Adipose tissue (tissue), 3 donors: ENCODE data around the gene KCNQ1OT1. TPM values are rescaled to one million over a fixed set of nuclear protein-coding genes. Genes with fewer than 3 reads are reported as not detected.
A peak's percentile ranks its signal among the peaks of the same experiment; 100 is the strongest.

ENCODE experiments used
- H3K27ac ChIP-seq: one replicate; pipeline ENCODE4 v1.5.1; 2013; ENCODE audit warnings: low read depth, low read length
- WGBS, 3 donors: extraction: QIAGEN DNeasy Blood & Tissue Kit; methylation state at CpG; one replicate each; pipeline ENCODE4 v1.1.7; 2013; 5-methylcytosine and 5-hydroxymethylcytosine counted together
- polyA plus RNA-seq, 3 donors: library from polyadenylated mRNA; stranded (reverse); fragments of 200-250 nt; gene quantifications; one replicate each; pipeline ENCODE4 v1.2.3, GENCODE V29; 2013
- donor health status: healthy with polysubstance abuse.
- donor health status: Bipolar disorder and iron deficiency.
- donor health status: healthy.

Gene KCNQ1OT1
- polyA plus RNA-seq: under 1 TPM; 0.03 to 0.45 (median 0.06) TPM

GRCh38 chr11:2699531-2700414, at the start of gene KCNQ1OT1:
KCNQ1OT1 (minus strand) TSS chr11:2699994.
- peak within 1 kb of the TSS; percentile 42 for H3K27ac ChIP-seq
- WGBS, 3 donors: 51 to 57% (median 54%) methylated on average over 76 to 98 of the region's 98 CpGs

GRCh38 chr11:2748814-2749554, 49.2 kb upstream of the KCNQ1OT1 start:
- 94 to 98% (median 96%) methylated on average over 17 of the region's 17 CpGs for WGBS, 3 donors
- H3K27ac ChIP-seq: no peak overlapping the region

DNA sequence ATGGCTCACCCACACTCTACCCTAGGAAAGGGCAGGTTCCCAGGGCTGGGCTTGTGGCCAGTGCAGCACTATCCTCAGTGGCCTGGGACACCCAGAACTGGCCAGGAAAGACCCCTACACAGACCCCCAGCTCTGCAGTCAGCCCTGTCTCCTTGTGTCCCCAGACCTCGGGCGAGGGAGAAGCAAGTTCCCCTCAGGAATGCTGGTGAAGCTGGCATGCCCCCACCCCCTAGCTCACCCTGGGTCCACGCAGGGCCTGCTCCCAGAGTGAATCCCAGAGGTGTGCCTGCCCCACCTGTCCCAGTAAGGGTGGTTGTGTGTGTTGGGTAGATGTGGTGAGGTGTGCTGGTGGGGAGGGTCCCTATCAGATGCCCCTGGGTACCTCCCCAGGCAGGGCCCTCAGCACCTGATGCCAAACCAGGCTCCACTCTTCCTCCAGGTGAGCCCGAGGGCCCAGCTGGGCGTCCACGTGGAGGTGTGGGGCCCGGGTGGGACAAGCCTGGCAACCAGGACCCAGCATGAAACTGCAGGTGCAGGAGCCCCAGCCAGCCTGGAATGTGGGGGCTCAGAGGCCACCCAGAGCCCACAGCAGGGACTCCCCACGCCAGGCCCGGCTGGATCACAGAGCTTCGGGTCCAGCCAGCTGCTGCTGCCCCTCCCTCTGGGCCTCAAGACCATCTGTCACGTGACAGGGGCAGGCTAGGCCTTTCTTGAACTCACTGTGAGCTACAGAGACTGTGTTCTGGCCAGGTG, 48.4 kb upstream of the KCNQ1OT1 start:
- 83 to 92% (median 84%) methylated on average over 10 to 11 of the region's 11 CpGs for WGBS, 3 donors
- H3K27ac ChIP-seq: no peak overlapping the region

GRCh38 chr11:2747248-2748027, 47.6 kb upstream of the KCNQ1OT1 start:
- no peak overlapping the region for H3K27ac ChIP-seq
- WGBS, 3 donors: 76 to 94% (median 83%) methylated on average over 16 of the region's 16 CpGs

DNA sequence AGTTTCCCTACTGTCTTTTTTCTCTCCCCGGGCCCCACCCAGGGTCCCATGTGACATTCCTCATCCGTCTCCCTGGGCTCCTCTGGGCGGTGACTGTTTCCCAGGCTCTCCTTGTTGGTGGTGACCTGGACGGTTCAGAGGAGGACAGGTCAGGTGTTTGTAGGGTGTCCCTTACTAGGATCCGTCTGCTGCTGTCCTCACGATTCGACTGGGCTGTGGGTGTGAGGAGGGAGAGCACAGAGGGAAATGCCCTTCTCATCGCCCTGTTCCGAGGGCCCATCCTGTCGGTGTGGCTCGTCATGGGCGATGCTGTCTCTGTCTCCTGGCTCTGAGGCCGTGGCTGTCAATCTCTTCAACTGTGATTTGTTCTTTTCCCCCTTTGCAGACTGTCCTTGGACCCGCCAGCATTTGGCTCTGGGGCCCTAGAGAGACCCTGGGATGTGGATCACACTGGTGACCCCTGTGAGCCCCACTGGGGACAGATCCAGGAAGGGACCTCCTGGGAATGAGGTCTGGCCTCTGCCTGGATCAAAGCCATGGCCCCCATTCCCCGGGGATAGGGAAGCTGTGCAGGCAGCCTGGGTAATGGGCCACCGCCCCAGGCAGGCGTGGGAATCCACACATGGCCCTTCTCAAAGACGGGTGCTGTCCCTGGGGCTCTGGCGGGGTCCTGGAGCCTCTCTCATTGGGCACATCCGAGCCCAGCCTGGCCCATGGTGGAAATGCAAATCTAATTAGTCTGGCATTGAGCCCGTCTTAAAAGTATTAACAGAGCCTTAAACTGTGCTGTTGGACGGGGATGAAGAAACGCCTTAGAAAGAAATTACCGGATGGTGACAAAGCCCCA, 46.8 kb upstream of the KCNQ1OT1 start:
- 75 to 85% (median 80%) methylated on average over 24 of the region's 24 CpGs for WGBS, 3 donors
- no peak overlapping the region for H3K27ac ChIP-seq

DNA sequence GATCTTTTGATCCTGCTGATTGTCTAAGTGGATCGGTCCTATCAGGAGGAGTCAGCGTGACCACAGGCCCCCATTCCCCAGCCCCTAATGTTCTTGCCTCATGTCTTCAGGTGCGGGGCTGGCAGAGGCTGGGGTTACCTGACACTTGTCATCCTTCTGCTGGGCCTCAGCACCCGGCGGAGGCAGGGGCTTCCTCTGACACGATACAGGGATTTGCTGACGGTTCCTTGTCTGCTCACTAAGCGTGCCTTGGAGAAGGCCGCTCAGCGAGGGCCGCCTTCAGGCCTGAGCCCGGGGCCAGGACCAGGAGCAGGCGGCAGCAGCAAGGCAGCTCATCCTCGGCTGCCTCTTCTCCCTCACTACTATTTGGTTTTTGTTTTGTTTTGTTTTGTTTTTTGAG, 45.7 kb upstream of the KCNQ1OT1 start:
- 95 to 96% (median 96%) methylated on average over 14 of the region's 14 CpGs for WGBS, 3 donors
- no peak overlapping the region for H3K27ac ChIP-seq

DNA sequence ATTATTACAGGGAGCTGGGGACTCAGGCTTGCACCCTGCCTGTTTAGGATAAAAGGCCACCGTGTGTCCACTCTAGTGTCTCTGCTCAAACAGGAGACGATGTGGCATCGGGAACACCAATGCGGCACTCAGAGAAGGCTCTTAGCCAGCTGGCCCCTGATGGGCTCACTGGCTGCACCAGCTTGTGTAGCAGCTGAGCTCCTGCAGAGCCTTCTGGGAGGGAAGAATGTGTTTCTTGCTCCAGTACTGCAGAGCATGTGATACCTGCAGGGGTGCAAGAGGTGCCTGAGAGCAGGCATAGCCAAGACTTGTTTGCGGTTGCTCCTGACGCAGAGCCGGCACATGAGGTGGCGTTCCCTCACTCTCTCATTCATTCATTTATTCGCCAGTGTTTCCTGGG, 44.4 kb upstream of the KCNQ1OT1 start:
- H3K27ac ChIP-seq: no peak overlapping the region
- WGBS, 3 donors: 96 to 98% (median 97%) methylated on average over 9 of the region's 9 CpGs

- no peak overlapping the region for H3K27ac ChIP-seq
- WGBS, 3 donors: 94% methylated on average over 20 to 21 of the region's 21 CpGs
These were observed 43.8 kb upstream of the KCNQ1OT1 start for GRCh38 chr11:2743427-2744110.

GRCh38 chr11:2742611-2743426, 43.0 kb upstream of the KCNQ1OT1 start:
- 91 to 93% (median 92%) methylated on average over 20 of the region's 20 CpGs for WGBS, 3 donors
- no peak overlapping the region for H3K27ac ChIP-seq

GRCh38 chr11:2742201-2742600, 42.4 kb upstream of the KCNQ1OT1 start:
- H3K27ac ChIP-seq: no peak overlapping the region
- WGBS, 3 donors: 93 to 100% (median 97%) methylated on average over 5 of the region's 5 CpGs

GRCh38 chr11:2741377-2742131, 41.8 kb upstream of the KCNQ1OT1 start:
- WGBS, 3 donors: 36 to 76% (median 38%) methylated on average over 15 to 18 of the region's 18 CpGs
- no peak overlapping the region for H3K27ac ChIP-seq

DNA sequence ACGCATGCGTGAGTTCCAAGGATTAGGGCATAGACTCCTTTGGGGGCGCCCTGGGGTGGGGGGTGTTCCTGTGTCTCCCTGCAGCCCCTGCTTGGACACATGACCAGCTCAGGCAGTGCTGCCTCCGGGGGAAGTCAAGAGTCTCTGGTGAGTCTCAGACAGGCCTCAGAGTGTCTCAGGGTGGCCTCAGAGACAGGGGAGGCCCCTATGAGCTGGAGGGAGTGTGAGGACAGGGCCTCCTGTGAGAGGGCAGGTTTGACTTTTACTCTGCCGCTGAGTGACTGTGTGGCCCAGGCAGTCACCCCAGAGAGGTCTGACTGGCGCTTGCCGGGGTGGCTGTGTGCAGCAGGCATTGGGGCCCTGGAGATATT, 41.2 kb upstream of the KCNQ1OT1 start:
- H3K27ac ChIP-seq: no peak overlapping the region
- 82 to 86% (median 84%) methylated on average over 7 of the region's 7 CpGs for WGBS, 3 donors

- 81 to 86% (median 85%) methylated on average over 17 of the region's 17 CpGs for WGBS, 3 donors
- H3K27ac ChIP-seq: no peak overlapping the region
These were observed 40.6 kb upstream of the KCNQ1OT1 start for GRCh38 chr11:2740275-2740940.

GRCh38 chr11:2739531-2740274, 39.9 kb upstream of the KCNQ1OT1 start:
- WGBS, 3 donors: 82 to 94% (median 92%) methylated on average over 18 of the region's 18 CpGs

More at GRCh38 chr11:2739531-2740274, 39.9 kb upstream of the KCNQ1OT1 start:
- no peak overlapping the region for H3K27ac ChIP-seq
